ENCODE measurements around the gene ALLC.

The ALLC gene

GRCh38 chr2:3742743-3743508 lies 84.9 kb downstream of the ALLC start:
- H3K27me3 ChIP-seq (ENCODE audit: low read length): no peaks in the 10 kb centered on the region
- no peaks in the 10 kb centered on the region for H4K20me1 ChIP-seq (ENCODE audit: low read depth, low read length)
- no peak overlapping the region for H2AFZ ChIP-seq (ENCODE audit: low read depth, low read length, severe bottlenecking)
- H3K79me2 ChIP-seq (ENCODE audit: insufficient read depth, low read length): no peaks in the 10 kb centered on the region
- no peak overlapping the region for H3K27ac ChIP-seq (ENCODE audit: low read depth, low read length)
- H3K36me3 ChIP-seq (ENCODE audit: low read length): no peaks in the 10 kb centered on the region
- H3K9me3 ChIP-seq (ENCODE audit: insufficient read depth, low read length): no peaks in the 10 kb centered on the region
- TF ChIP-seq EZH2phosphoT487 (conservative IDR thresholded peaks at IDR 0.05; ENCODE audit: low read length): no peak
- H3K4me3 ChIP-seq (ENCODE audit: insufficient read depth, low read length, poor library complexity, severe bottlenecking): no peak overlapping the region
- H3K4me2 ChIP-seq (ENCODE audit: low read depth, low read length, poor library complexity, severe bottlenecking): no peak overlapping the region
- no peaks in the 10 kb centered on the region for H3F3A ChIP-seq (ENCODE audit: insufficient read depth)
- H3K9ac ChIP-seq (ENCODE audit: low read length): no peak overlapping the region
- no peaks in the 10 kb centered on the region for H3K9me2 ChIP-seq (replicated peaks; ENCODE audit: insufficient read depth, low read length)

GRCh38 chr2:3743951-3744555 lies 86.1 kb downstream of the ALLC start:
- no peaks in the 10 kb centered on the region for H3K9me3 ChIP-seq (ENCODE audit: insufficient read depth, low read length)
- no peaks in the 10 kb centered on the region for H3K9me2 ChIP-seq (replicated peaks; ENCODE audit: insufficient read depth, low read length)
- H4K20me1 ChIP-seq (ENCODE audit: low read depth, low read length): no peaks in the 10 kb centered on the region
- no peaks in the 10 kb centered on the region for H3F3A ChIP-seq (ENCODE audit: insufficient read depth)
- H3K9ac ChIP-seq (ENCODE audit: low read length): no peak overlapping the region
- H3K79me2 ChIP-seq (ENCODE audit: insufficient read depth, low read length): no peaks in the 10 kb centered on the region
- no peaks in the 10 kb centered on the region for H3K27me3 ChIP-seq (ENCODE audit: low read length)
- H3K27ac ChIP-seq (ENCODE audit: low read depth, low read length): no peak overlapping the region
- H3K4me2 ChIP-seq (ENCODE audit: low read depth, low read length, poor library complexity, severe bottlenecking): no peak overlapping the region
- H2AFZ ChIP-seq (ENCODE audit: low read depth, low read length, severe bottlenecking): no peak overlapping the region
- no peaks in the 10 kb centered on the region for H3K36me3 ChIP-seq (ENCODE audit: low read length)
- H3K4me3 ChIP-seq (ENCODE audit: insufficient read depth, low read length, poor library complexity, severe bottlenecking): no peak overlapping the region
- TF ChIP-seq CTCF (IDR thresholded peaks at IDR 0.05; ENCODE audit: insufficient read depth, low read length, poor library complexity, severe bottlenecking): no peak
- no peak for TF ChIP-seq EZH2phosphoT487 (conservative IDR thresholded peaks at IDR 0.05; ENCODE audit: low read length)

GRCh38 chr2:3745920-3746319 lies 87.9 kb downstream of the ALLC start:
- H3K9me3 ChIP-seq (ENCODE audit: insufficient read depth, low read length): no peaks in the 10 kb centered on the region
- TF ChIP-seq CTCF (IDR thresholded peaks at IDR 0.05; ENCODE audit: insufficient read depth, low read length, poor library complexity, severe bottlenecking) (no peak), EZH2phosphoT487 (conservative IDR thresholded peaks at IDR 0.05; ENCODE audit: low read length) (no peak)
- no peaks in the 10 kb centered on the region for H4K20me1 ChIP-seq (ENCODE audit: low read depth, low read length)
- H3K27ac ChIP-seq (ENCODE audit: low read depth, low read length): no peak overlapping the region
- no peak overlapping the region for H2AFZ ChIP-seq (ENCODE audit: low read depth, low read length, severe bottlenecking)
- no peak overlapping the region for H3K4me3 ChIP-seq (ENCODE audit: insufficient read depth, low read length, poor library complexity, severe bottlenecking)
- no peak overlapping the region for H3K4me2 ChIP-seq (ENCODE audit: low read depth, low read length, poor library complexity, severe bottlenecking)
- no peaks in the 10 kb centered on the region for H3K9me2 ChIP-seq (replicated peaks; ENCODE audit: insufficient read depth, low read length)
- no peaks in the 10 kb centered on the region for H3F3A ChIP-seq (ENCODE audit: insufficient read depth)
- H3K36me3 ChIP-seq (ENCODE audit: low read length): no peaks in the 10 kb centered on the region
- H3K9ac ChIP-seq (ENCODE audit: low read length): no peak overlapping the region
- no peaks in the 10 kb centered on the region for H3K79me2 ChIP-seq (ENCODE audit: insufficient read depth, low read length)
- no peaks in the 10 kb centered on the region for H3K27me3 ChIP-seq (ENCODE audit: low read length)

GRCh38 chr2:3747032-3747654 lies 89.1 kb downstream of the ALLC start:
- no peaks in the 10 kb centered on the region for H3K27me3 ChIP-seq (ENCODE audit: low read length)
- H3K9ac ChIP-seq (ENCODE audit: low read length): no peak overlapping the region
- H3K9me3 ChIP-seq (ENCODE audit: insufficient read depth, low read length): no peaks in the 10 kb centered on the region
- H2AFZ ChIP-seq (ENCODE audit: low read depth, low read length, severe bottlenecking): no peak overlapping the region
- no peak overlapping the region for H3K4me3 ChIP-seq (ENCODE audit: insufficient read depth, low read length, poor library complexity, severe bottlenecking)
- no peaks in the 10 kb centered on the region for H3K9me2 ChIP-seq (replicated peaks; ENCODE audit: insufficient read depth, low read length)
- TF ChIP-seq EZH2phosphoT487 (conservative IDR thresholded peaks at IDR 0.05; ENCODE audit: low read length) (no peak), CTCF (IDR thresholded peaks at IDR 0.05; ENCODE audit: insufficient read depth, low read length, poor library complexity, severe bottlenecking) (no peak)
- H3K27ac ChIP-seq (ENCODE audit: low read depth, low read length): no peak overlapping the region
- H3F3A ChIP-seq (ENCODE audit: insufficient read depth): no peaks in the 10 kb centered on the region
- H4K20me1 ChIP-seq (ENCODE audit: low read depth, low read length): no peaks in the 10 kb centered on the region
- H3K36me3 ChIP-seq (ENCODE audit: low read length): no peaks in the 10 kb centered on the region
- no peaks in the 10 kb centered on the region for H3K79me2 ChIP-seq (ENCODE audit: insufficient read depth, low read length)
- no peak overlapping the region for H3K4me2 ChIP-seq (ENCODE audit: low read depth, low read length, poor library complexity, severe bottlenecking)
